ENCODE results near the gene EPB41L4A.
"Not testable (repeated sequence)": the region's sequence is repeated elsewhere in the genome, so short reads cannot be mapped to it uniquely, and the experiment has no call there.

EPB41L4A gene

DNA sequence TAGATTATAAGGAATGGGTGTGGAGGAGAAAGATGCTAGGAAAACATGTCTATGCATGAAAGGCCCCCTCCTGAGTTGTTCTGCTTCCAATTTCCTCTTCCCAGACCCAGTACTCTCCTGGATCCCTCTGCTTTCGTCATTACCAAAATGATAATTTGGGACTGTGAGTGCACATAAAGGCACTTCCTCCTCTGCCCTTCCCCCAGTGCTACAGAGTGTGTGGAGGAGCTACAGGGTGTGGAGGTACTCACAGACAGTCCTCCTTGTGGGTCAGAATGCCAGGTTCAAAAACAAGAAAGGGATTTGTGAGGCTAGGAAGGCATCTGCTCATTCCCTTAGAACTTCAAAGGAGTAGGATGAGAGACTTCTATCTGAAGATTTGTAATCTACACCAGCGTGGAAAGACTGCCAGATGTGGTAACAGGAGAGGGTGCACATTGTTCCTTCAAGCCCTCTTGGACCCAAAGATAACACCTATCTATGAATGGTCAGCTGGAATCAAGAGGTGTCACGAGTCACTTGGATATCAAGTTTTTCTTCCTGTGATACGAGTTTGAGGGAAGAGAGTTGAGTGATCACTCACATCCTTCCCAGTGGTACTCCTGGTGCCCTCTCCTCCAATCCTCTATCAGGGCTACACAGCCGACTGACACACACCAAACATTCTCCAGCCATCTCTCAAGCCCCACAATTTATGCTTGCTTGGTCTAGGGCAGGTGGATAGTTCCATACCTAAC lies 201.1 kb downstream of the EPB41L4A start:
- Histone ChIP-seq H3K4me3 (ENCODE audit: low read length) (no peak overlapping the region), H3K4me1 (ENCODE audit: insufficient read depth, low read length) (peaks cover 4% of the 10 kb centered on the region), H3K27me3 (ENCODE audit: insufficient read depth, low read length) (no peaks in the 10 kb centered on the region), H3K36me3 (ENCODE audit: insufficient read depth, low read length) (no peaks in the 10 kb centered on the region), H2AFZ (ENCODE audit: low read depth, low read length) (no peak overlapping the region), H3K9me3 (ENCODE audit: low read length) (no peaks in the 10 kb centered on the region)

DNA sequence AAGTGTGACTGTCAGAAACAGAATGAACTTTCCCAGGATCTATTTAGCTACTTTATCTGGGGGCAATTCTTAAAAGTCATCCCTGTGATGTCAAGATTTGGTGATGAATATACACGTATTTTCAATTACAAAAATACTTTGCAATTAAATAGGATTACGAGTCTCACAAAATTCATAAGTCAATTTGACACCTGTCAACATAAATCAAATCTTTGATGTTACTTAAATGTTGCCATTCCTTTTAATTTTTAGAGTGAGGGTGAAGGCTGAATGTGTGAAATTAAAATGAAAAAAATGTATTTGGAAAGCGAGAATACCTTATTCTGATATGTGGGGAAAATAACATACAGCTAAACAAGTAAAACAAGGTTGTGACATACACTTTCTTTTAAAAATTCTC lies 202.9 kb downstream of the EPB41L4A start:
- no peaks in the 10 kb centered on the region for H3K27me3 ChIP-seq (ENCODE audit: insufficient read depth, low read length)
- no peak overlapping the region for H2AFZ ChIP-seq (ENCODE audit: low read depth, low read length)
- H3K4me3 ChIP-seq (ENCODE audit: low read length), result no peak overlapping the region
- peaks cover 4% of the 10 kb centered on the region for H3K4me1 ChIP-seq (ENCODE audit: insufficient read depth, low read length)
- no peaks in the 10 kb centered on the region for H3K9me3 ChIP-seq (ENCODE audit: low read length)
- H3K36me3 ChIP-seq (ENCODE audit: insufficient read depth, low read length), result no peaks in the 10 kb centered on the region

DNA sequence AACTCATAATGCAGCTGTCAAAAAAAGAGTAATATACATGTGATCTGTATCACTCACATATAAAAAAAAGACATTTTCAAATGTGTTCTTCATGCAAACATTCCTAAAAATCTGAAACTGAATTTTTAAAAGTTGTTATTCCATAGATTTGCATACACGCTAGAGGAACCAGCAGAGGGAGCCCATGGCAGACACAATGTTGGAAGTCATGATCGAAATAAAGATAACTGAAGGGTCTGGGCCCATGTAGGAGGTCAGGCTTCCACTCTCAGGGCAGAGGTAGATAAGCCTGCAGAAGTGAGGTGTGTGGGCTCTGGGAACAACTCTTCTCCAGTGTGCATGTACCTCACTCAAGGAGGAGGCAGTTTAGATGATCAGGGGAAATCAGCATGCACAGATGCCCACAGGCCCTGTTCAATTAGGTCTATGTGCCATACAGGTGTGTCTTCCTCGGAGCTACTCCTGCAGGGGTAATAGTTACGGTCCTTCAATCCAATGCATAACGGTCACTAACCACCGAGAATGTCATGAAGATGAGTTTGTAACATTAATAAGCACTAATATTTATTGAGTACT lies 208.6 kb downstream of the EPB41L4A start:
- Histone ChIP-seq H2AFZ (ENCODE audit: low read depth, low read length) (no peak overlapping the region), H3K4me1 (ENCODE audit: insufficient read depth, low read length) (peaks cover 14% of the 10 kb centered on the region), H3K36me3 (ENCODE audit: insufficient read depth, low read length) (no peaks in the 10 kb centered on the region), H3K9me3 (ENCODE audit: low read length) (no peaks in the 10 kb centered on the region), H3K27me3 (ENCODE audit: insufficient read depth, low read length) (no peaks in the 10 kb centered on the region), H3K4me3 (ENCODE audit: low read length) (no peak overlapping the region)

DNA sequence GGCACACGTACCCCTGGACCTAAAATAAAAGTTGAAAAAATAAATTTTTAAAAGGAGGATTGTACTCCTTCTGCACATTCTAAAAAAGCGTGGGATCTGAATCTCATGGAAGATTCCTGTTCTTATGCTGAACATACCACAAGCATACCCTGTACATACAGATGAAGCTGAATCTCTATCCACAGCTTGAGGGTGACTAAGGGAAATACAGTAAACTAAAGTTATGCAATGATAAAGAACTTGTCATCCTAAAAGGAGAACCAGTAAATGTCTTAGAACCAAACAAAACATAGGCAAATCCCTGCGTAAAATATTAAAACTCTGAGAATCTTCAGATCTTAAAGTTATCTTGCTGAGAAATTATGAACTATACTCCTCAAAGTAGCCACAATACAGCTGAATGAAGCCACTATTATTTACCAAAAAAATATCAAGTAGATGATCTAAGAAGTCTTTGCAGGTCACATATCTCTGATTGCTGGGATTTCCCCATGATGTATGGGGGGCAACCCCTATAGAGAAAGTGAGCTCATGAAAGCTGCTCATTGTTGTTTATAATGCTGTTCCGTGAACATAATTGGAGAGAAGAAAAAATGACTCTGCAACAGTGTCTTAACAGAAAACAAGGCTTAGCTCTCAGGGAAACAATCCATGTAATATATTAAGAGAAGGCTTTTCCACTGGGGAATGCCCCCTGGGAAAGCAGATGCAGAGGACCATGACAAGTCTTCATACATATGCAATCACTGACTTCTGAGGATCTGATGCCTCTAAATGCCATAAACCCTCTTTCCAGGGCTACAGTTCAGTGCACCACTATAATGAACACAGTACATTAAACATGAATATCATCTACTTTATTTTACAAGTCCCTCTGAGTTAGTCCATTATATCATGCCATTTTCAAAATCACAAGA lies 210.1 kb downstream of the EPB41L4A start:
- no peak overlapping the region for H3K4me3 ChIP-seq (ENCODE audit: low read length)
- no peaks in the 10 kb centered on the region for H3K9me3 ChIP-seq (ENCODE audit: low read length)
- H3K4me1 ChIP-seq (ENCODE audit: insufficient read depth, low read length), result peaks cover 19% of the 10 kb centered on the region
- H2AFZ ChIP-seq (ENCODE audit: low read depth, low read length), result no peak overlapping the region
- peaks cover 5% of the 10 kb centered on the region for H3K36me3 ChIP-seq (ENCODE audit: insufficient read depth, low read length)
- H3K27me3 ChIP-seq (ENCODE audit: insufficient read depth, low read length), result no peaks in the 10 kb centered on the region

DNA sequence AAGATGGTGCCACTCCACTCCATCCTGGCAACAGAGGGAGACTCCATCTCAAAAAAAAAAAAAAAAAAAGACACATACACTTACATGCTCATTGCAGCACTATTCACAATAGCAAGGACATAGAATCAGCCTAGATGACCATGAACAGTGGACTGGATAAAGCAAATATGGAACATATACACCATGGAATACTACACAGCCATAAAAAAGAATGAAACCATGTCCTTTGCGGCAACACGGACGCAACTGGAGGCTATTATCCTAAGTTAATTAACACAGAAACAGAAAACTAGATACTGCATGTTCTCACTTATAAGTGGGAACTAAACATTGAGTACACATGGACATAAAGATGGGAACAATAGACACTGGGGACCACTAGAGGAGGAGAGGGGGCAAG lies 210.9 kb downstream of the EPB41L4A start:
- H3K36me3 ChIP-seq (ENCODE audit: insufficient read depth, low read length); H3K4me3 ChIP-seq (ENCODE audit: low read length); H2AFZ ChIP-seq (ENCODE audit: low read depth, low read length); H3K27me3 ChIP-seq (ENCODE audit: insufficient read depth, low read length); H3K9me3 ChIP-seq (ENCODE audit: low read length): not testable (repeated sequence)
- peaks cover 19% of the 10 kb centered on the region for H3K4me1 ChIP-seq (ENCODE audit: insufficient read depth, low read length)

DNA sequence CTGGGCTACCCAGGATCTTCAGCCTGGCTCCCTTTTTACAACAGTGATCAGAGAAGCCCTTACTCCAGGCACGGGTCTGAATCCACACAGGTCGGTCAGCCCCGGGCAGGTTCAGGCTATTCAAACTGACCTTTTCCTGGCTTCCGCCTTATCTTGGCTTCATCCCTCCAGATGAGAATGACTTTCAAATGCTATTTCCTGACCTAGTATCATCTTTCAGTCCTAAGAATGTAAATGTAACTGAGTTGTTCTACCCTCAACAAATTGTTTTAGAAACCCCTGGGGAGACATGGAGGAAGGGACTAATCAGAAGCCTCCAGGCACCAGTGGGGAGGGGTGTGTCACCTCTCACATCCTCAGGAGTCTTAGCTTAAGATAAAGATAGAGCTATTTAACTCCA lies 213.2 kb downstream of the EPB41L4A start:
- no peak overlapping the region for H3K4me3 ChIP-seq (ENCODE audit: low read length)

DNA sequence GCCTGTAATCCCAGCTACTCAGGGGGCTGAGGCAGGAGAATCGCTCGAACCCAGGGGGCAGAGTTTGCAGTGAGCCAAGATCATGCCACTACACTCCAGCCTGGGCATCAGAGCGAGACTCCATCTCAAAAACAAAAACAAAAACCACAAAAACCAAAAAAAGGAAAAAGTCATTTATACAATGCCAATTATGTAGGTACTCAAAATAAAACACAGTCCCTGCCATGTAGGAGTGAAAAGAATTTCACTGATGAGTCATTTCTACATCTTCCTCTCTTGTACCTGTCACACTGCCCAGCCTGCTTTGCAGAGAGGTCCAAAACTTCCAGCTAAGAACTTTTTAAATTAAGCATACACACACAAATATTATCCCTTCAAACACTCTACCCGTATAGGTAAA lies 215.8 kb downstream of the EPB41L4A start:
- no peak overlapping the region for H2AFZ ChIP-seq (ENCODE audit: low read depth, low read length)
- H3K36me3 ChIP-seq (ENCODE audit: insufficient read depth, low read length), result peaks cover 21% of the 10 kb centered on the region
- H3K4me3 ChIP-seq (ENCODE audit: low read length), result no peak overlapping the region

More for the DNA sequence above, 213.2 kb downstream of the EPB41L4A start:
- H3K27me3 ChIP-seq (ENCODE audit: insufficient read depth, low read length), result no peaks in the 10 kb centered on the region
- peaks cover 19% of the 10 kb centered on the region for H3K36me3 ChIP-seq (ENCODE audit: insufficient read depth, low read length)
- no peak overlapping the region for H2AFZ ChIP-seq (ENCODE audit: low read depth, low read length)
- no peaks in the 10 kb centered on the region for H3K9me3 ChIP-seq (ENCODE audit: low read length)
- peaks cover 19% of the 10 kb centered on the region for H3K4me1 ChIP-seq (ENCODE audit: insufficient read depth, low read length)

DNA sequence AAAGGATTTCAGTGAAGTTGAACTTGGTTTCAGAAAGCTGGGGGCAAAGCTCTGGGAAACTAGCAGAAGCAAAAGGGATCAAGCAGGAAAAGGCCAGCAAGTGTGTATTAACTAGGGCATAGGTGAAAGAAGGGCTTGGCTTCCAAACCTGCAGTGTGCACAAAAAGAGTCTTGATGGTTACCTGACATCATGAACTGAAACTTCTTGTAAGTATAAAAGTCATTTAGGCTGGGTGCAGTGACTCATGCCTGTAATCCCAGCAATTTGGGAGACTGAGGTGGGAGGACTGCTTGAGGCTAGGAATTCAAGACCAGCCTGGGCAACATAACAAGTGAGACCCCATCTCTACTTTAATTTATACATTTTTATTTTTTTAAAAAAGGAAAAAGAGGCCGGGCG lies 216.4 kb downstream of the EPB41L4A start:
- Histone ChIP-seq H3K27me3 (ENCODE audit: insufficient read depth, low read length) (no peaks in the 10 kb centered on the region), H2AFZ (ENCODE audit: low read depth, low read length) (no peak overlapping the region), H3K4me1 (ENCODE audit: insufficient read depth, low read length) (peaks cover 8% of the 10 kb centered on the region), H3K4me3 (ENCODE audit: low read length) (no peak overlapping the region), H3K9me3 (ENCODE audit: low read length) (no peaks in the 10 kb centered on the region), H3K36me3 (ENCODE audit: insufficient read depth, low read length) (peaks cover 23% of the 10 kb centered on the region)

More for the DNA sequence above, 215.8 kb downstream of the EPB41L4A start:
- no peaks in the 10 kb centered on the region for H3K9me3 ChIP-seq (ENCODE audit: low read length)
- peaks cover 8% of the 10 kb centered on the region for H3K4me1 ChIP-seq (ENCODE audit: insufficient read depth, low read length)
- H3K27me3 ChIP-seq (ENCODE audit: insufficient read depth, low read length), result no peaks in the 10 kb centered on the region

DNA sequence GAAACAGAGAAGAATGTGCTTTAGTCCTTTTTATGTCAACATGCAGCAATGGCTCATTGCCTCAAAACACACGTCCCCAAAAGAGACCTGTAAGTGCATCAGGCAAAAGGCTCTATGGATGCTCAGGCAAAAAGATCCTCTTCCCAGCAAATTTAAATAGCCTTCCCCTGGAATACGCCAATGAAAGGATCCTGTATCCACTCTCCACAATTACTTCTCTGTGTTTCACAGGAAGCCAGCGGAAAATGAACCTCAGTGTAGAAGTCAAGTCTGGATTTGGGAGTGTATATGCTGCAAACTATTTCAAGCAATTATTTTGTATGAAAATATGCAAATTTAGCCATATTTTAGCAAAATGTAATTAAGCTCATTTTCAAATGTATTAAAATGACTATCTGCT lies 217.9 kb downstream of the EPB41L4A start:
- Histone ChIP-seq H2AFZ (ENCODE audit: low read depth, low read length) (no peak overlapping the region), H3K4me3 (ENCODE audit: low read length) (no peak overlapping the region), H3K36me3 (ENCODE audit: insufficient read depth, low read length) (peaks cover 23% of the 10 kb centered on the region), H3K4me1 (ENCODE audit: insufficient read depth, low read length) (peaks cover 8% of the 10 kb centered on the region), H3K9me3 (ENCODE audit: low read length) (no peaks in the 10 kb centered on the region), H3K27me3 (ENCODE audit: insufficient read depth, low read length) (no peaks in the 10 kb centered on the region)

DNA sequence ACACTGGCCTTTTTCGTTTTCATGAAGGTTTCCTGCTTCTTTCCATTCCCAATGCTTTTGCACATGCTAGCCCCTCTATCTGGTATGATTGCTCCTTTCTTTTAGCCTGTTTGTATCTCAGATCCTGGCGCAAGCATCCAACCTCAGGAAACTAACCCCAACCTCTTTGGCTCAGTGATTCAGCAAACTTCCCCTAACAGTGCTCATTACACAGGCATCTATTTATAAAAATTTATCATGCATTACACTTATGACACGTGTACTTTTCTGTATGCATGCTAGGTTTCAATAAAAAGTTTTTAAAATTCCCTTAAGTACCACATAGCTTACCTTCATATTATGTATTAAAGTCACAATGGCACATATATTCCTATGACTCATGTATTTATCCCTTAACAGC lies 218.9 kb downstream of the EPB41L4A start:
- H2AFZ ChIP-seq (ENCODE audit: low read depth, low read length), result no peak overlapping the region
- H3K27me3 ChIP-seq (ENCODE audit: insufficient read depth, low read length), result no peaks in the 10 kb centered on the region
- peaks cover 1% of the 10 kb centered on the region for H3K4me1 ChIP-seq (ENCODE audit: insufficient read depth, low read length)
- peaks cover 27% of the 10 kb centered on the region for H3K36me3 ChIP-seq (ENCODE audit: insufficient read depth, low read length)
- no peaks in the 10 kb centered on the region for H3K9me3 ChIP-seq (ENCODE audit: low read length)
- H3K4me3 ChIP-seq (ENCODE audit: low read length), result no peak overlapping the region

DNA sequence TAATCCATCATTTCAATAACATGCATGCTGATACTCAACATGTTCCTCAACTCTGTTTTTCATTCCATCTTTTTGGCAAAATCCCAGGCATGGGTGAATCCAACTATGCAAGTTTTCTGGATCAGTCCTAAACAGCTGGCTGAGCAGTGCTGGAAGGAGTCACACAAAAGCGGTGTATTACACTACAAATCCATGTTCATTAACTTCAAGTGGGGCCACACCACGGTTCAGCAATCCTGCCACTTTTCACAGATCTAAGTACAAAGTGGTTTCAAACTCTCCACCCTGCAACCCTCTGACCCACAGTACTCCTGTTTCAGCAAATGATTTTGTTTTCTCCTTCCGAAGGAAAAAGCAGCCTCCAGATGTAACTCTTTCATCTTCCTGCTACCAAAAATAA lies 222.5 kb downstream of the EPB41L4A start:
- no peak overlapping the region for H3K4me3 ChIP-seq (ENCODE audit: low read length)
- H2AFZ ChIP-seq (ENCODE audit: low read depth, low read length), result no peak overlapping the region
- peaks cover 28% of the 10 kb centered on the region for H3K36me3 ChIP-seq (ENCODE audit: insufficient read depth, low read length)
- no peaks in the 10 kb centered on the region for H3K4me1 ChIP-seq (ENCODE audit: insufficient read depth, low read length)
- H3K9me3 ChIP-seq (ENCODE audit: low read length), result no peaks in the 10 kb centered on the region
- no peaks in the 10 kb centered on the region for H3K27me3 ChIP-seq (ENCODE audit: insufficient read depth, low read length)

DNA sequence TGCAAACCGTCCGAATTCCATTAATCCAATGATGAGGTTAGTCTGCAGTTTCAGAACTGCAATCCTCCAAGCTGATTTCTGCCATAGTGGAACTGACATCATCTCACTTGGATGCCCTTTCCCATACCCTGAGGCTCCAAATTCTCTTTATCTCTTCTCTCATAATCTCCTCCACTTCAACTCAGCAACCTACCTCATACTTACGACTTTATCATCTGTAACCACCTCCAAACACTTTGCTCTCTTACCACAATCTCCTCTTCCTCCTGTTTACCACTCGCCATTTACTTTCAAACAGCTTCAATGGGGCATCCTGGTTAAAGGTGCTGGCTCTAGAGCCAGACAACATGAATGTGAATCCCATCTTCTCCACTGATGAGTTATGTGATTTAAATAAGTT lies 223.2 kb downstream of the EPB41L4A start:
- Histone ChIP-seq H3K36me3 (ENCODE audit: insufficient read depth, low read length) (peaks cover 24% of the 10 kb centered on the region), H3K9me3 (ENCODE audit: low read length) (no peaks in the 10 kb centered on the region), H3K4me1 (ENCODE audit: insufficient read depth, low read length) (no peaks in the 10 kb centered on the region), H3K27me3 (ENCODE audit: insufficient read depth, low read length) (no peaks in the 10 kb centered on the region), H2AFZ (ENCODE audit: low read depth, low read length) (no peak overlapping the region), H3K4me3 (ENCODE audit: low read length) (no peak overlapping the region)

DNA sequence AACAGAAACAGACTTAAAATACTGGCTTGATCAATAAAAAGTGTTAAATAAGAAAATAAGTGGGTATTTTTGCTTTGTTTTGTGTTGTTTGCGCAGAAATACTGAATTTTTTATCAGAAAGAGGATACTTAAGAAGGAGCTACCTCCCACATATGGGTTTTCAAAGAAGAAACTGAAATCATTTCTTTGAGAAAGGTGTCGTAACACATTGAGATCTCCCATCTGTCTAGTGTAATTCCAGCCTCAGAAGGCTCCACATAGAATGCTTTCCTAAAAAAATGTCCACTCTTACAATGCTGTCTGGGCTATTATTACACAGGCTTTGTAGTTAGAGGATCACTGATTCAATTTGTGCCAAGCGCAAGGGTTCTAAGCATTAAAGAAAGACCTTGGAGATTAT lies 226.2 kb downstream of the EPB41L4A start:
- H3K36me3 ChIP-seq (ENCODE audit: insufficient read depth, low read length), result peaks cover 19% of the 10 kb centered on the region
- no peaks in the 10 kb centered on the region for H3K27me3 ChIP-seq (ENCODE audit: insufficient read depth, low read length)
- no peaks in the 10 kb centered on the region for H3K4me1 ChIP-seq (ENCODE audit: insufficient read depth, low read length)
- no peaks in the 10 kb centered on the region for H3K9me3 ChIP-seq (ENCODE audit: low read length)
- H2AFZ ChIP-seq (ENCODE audit: low read depth, low read length), result no peak overlapping the region
- H3K4me3 ChIP-seq (ENCODE audit: low read length), result no peak overlapping the region
